Panc1 (cell line): ENCODE data around the gene CUL7. TPM values are rescaled to one million over a fixed set of nuclear protein-coding genes. Genes with fewer than 3 reads are reported as not detected.

Source experiments
- ATAC-seq: fragments of 200-7000 bp; cut with Tn5 transposase; 2 replicates; pipeline ENCODE4 v1.9.1; 2020; ENCODE audit warnings: mild to moderate bottlenecking, moderate library complexity
- BruUV-seq: library from RNA; stranded (reverse); fragments of 400-500 nt; replicated peaks from 2 replicates; lab custom pipeline; 2021; lab: Mats Ljungman, UMichigan
- CTCF ChIA-PET: fragments of 300-600 bp; sonication (Branson Sonifier 250); formaldehyde crosslinking; loops from one replicate; lab custom pipeline; 2022; ENCODE audit warnings: antibody characterized with exemption; lab: Charles Lee
- POLR2A ChIA-PET: fragments of 300-600 bp; sonication (Branson Sonifier 250); formaldehyde crosslinking; loops from one replicate; lab custom pipeline; 2022; ENCODE audit warnings: antibody characterized with exemption; lab: Charles Lee
- DNase-seq: peaks from one replicate; pipeline ENCODE4 v3.0.0-alpha.2; 2010; ENCODE audit warnings: low read depth, low spot score
- H3K27ac ChIP-seq: 2 replicates; pipeline ENCODE4 v1.5.1; 2011; ENCODE audit warnings: mild to moderate bottlenecking, low read length, inconsistent platforms
- H3K27me3 ChIP-seq: fragments of 200-500 bp; sonication (Bioruptor generic); 2 replicates; pipeline ENCODE4 v1.6.0; 2014; ENCODE audit warnings: low read length, inconsistent platforms; ENCODE audit not compliant: control insufficient read depth, insufficient read depth
- H3K36me3 ChIP-seq: fragments of 200-500 bp; sonication (Bioruptor generic); 2 replicates; pipeline ENCODE4 v1.5.1; 2014; ENCODE audit warnings: inconsistent platforms, mild to moderate bottlenecking, low read length, moderate library complexity; ENCODE audit not compliant: control insufficient read depth, insufficient read depth
- H3K4me1 ChIP-seq: 2 replicates; pipeline ENCODE4 v1.5.1; 2011; ENCODE audit warnings: inconsistent platforms, mild to moderate bottlenecking, low read length, moderate library complexity; ENCODE audit not compliant: control insufficient read depth, insufficient read depth
- H3K4me3 ChIP-seq, 2 experiments: 2 replicates each; pipeline ENCODE4 v1.5.1; 2011 to 2012; ENCODE audit warnings: low read depth in 2 of 2, low read length in 2 of 2, mild to moderate bottlenecking in 2 of 2, inconsistent platforms in 1 of 2, moderate library complexity in 1 of 2
- H3K9me3 ChIP-seq: fragments of 200-500 bp; sonication (Bioruptor generic); 2 replicates; pipeline ENCODE4 v1.5.1; 2014; ENCODE audit warnings: low read depth, mild to moderate bottlenecking, inconsistent platforms, low read length, moderate library complexity; ENCODE audit not compliant: control insufficient read depth, insufficient read depth
- CTCF ChIP-seq: fragments of 450-650 bp; IDR thresholded peaks from 2 replicates; pipeline ENCODE4 v1.5.1; 2017; ENCODE audit warnings: mild to moderate bottlenecking
- POLR2AphosphoS5 ChIP-seq: IDR thresholded peaks from 2 replicates; pipeline ENCODE4 v1.6.1; 2012; ENCODE audit warnings: mild to moderate bottlenecking, low read depth, low read length, moderate library complexity
- REST ChIP-seq, 2 experiments: IDR thresholded peaks; 2 replicates each; pipeline ENCODE4 v1.6.1; 2011 to 2012; ENCODE audit warnings: low read depth in 2 of 2, control low read depth in 1 of 2, low read length in 1 of 2, mild to moderate bottlenecking in 1 of 2, moderate library complexity in 1 of 2; ENCODE audit not compliant: insufficient read depth in 1 of 2
- SIN3A ChIP-seq: IDR thresholded peaks from 2 replicates; pipeline ENCODE4 v1.6.1; 2012; ENCODE audit warnings: low read depth, mild to moderate bottlenecking, low read length, moderate library complexity, borderline replicate concordance; ENCODE audit not compliant: insufficient read depth
- TCF7L2 ChIP-seq: IDR thresholded peaks from 2 replicates; pipeline ENCODE4 v1.6.1; 2011; ENCODE audit warnings: mild to moderate bottlenecking, low read depth, low read length, inconsistent platforms
- in situ Hi-C: cut with HindIII; loops from 2 replicates; pipeline ENCODE4 v1.10.0; 2016; ENCODE audit warnings: low sequenced_read_pairs, low pct_unique_long_range_greater_than_20kb
- intact Hi-C: fragments of 100-400 bp; cut with micrococcal nuclease; formaldehyde crosslinking; loops from one replicate; pipeline ENCODE4 v1.10.0; 2022; ENCODE audit not compliant: unreplicated experiment
- total RNA-seq: library from RNA; stranded (reverse); gene quantifications from one replicate; pipeline ENCODE4 v1.2.1, GENCODE V29; 2021; ENCODE audit not compliant: unreplicated experiment

CUL7 gene
- total RNA-seq, 1 experiment from 2014 or later, result 32.1 TPM

- TF ChIP-seq TCF7L2 (peak; percentile 67), POLR2AphosphoS5 (peak; percentile 56; the same call in 1 of the 2 replicates), SIN3A (0 out of 2 replicates have a peak, but pooled peaks have one; percentile 57), REST (IDR thresholded peaks at IDR 0.05; ENCODE audit: insufficient read depth in 1 of 2, low read depth in 2 of 2, low read length in 1 of 2) (0 out of 4 replicates have a peak, but pooled peaks of 1 of the 2 experiments have one; percentile 22), CTCF (no peak)
- H3K36me3 ChIP-seq, result no peaks in the 10 kb centered on the region
- ATAC-seq (peak; percentile 70), DNase-seq (peak; percentile 64)
- no peaks in the 10 kb centered on the region for H3K9me3 ChIP-seq
- H3K27ac ChIP-seq, result peak overlapping the region; percentile 97
- BruUV-seq, result TSS peak; percentile 24
- intact Hi-C loops (loop anchor here (2.0 to 5.0 kb wide), 2 partner anchors 35 to 39 kb away; partner anchors contain the start of genes KLC4 and MRPL2), in situ Hi-C loops (no loop called here)
- peak overlapping the region; percentile 31 to 70 for H3K4me3 ChIP-seq
- ChIA-PET CTCF (no interaction called here), POLR2A (interaction anchor here (0.5 to 0.6 kb wide), 2 partner anchors 17 to 1278 kb away, joined by 3 to 4 read pairs; no protein-coding TSS in a partner anchor)
- no peaks in the 10 kb centered on the region for H3K27me3 ChIP-seq
- H3K4me1 ChIP-seq, result peaks cover 89% of the 10 kb centered on the region
Measured at GRCh38 chr6:43093436-43094289, 40.0 kb upstream of the CUL7 start.

GRCh38 chr6:43092635-43093034 lies 39.0 kb upstream of the CUL7 start:
- ChIA-PET POLR2A (no interaction called here), CTCF (no interaction called here)
- peak overlapping the region; percentile 97 for H3K27ac ChIP-seq
- H3K27me3 ChIP-seq, result no peaks in the 10 kb centered on the region
- TF ChIP-seq REST (IDR thresholded peaks at IDR 0.05; ENCODE audit: insufficient read depth in 1 of 2, low read depth in 2 of 2, low read length in 1 of 2) (no peak), TCF7L2 (peak; percentile 86), CTCF (no peak), SIN3A (no peak), POLR2AphosphoS5 (no peak)
- in situ Hi-C loops (no loop called here), intact Hi-C loops (loop anchor here (2.0 to 5.0 kb wide), 2 partner anchors 34 to 40 kb away; partner anchors contain the start of genes KLC4 and MRPL2)
- H3K4me3 ChIP-seq, result no peak overlapping the region; a peak in 1 of 4 replicates
- no TSS peak for BruUV-seq
- ATAC-seq, result no peak
- H3K36me3 ChIP-seq, result no peaks in the 10 kb centered on the region
- peaks cover 82% of the 10 kb centered on the region for H3K4me1 ChIP-seq
- no peaks in the 10 kb centered on the region for H3K9me3 ChIP-seq
- DNase-seq, result no peak
